ENCODE results near the gene SPINK4. TPM values are rescaled to one million over a fixed set of nuclear protein-coding genes. Genes with fewer than 3 reads are reported as not detected.

The SPINK4 gene, protein sequence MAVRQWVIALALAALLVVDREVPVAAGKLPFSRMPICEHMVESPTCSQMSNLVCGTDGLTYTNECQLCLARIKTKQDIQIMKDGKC
- not detected for total RNA-seq

- DNase-seq: no peak
Observed at GRCh38 chr9:33239921-33240320, at the start of gene SPINK4. Gene SPINK4, plus strand, starts transcription at chr9:33240167. Its CDS starts 42 bp downstream, at chr9:33240209.

GRCh38 chr9:33192493-33193255, 47.3 kb upstream of the SPINK4 start:
- peak; percentile 61 for DNase-seq

DNA sequence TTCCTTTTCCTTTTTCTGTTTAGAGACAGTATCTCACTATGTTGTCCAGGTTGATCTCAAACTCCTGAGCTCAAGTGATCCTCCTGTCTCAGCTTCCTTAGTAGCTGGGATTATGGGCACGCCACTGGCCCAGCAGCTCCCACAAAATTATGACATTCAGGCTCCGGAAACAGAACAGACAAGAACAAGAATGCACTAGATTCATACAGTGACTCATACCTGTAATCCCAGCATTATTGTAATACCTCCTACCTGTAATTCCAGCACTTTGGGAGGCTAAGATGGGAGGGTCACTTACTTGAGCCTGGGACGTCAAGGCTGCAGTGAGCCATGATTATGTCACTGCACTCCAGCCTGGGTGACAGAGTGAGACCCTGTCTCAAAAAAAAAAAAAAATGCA, 46.1 kb upstream of the SPINK4 start:
- DNase-seq: no peak

GRCh38 chr9:33196736-33197135, 43.2 kb upstream of the SPINK4 start:
- DNase-seq: no peak

DNA sequence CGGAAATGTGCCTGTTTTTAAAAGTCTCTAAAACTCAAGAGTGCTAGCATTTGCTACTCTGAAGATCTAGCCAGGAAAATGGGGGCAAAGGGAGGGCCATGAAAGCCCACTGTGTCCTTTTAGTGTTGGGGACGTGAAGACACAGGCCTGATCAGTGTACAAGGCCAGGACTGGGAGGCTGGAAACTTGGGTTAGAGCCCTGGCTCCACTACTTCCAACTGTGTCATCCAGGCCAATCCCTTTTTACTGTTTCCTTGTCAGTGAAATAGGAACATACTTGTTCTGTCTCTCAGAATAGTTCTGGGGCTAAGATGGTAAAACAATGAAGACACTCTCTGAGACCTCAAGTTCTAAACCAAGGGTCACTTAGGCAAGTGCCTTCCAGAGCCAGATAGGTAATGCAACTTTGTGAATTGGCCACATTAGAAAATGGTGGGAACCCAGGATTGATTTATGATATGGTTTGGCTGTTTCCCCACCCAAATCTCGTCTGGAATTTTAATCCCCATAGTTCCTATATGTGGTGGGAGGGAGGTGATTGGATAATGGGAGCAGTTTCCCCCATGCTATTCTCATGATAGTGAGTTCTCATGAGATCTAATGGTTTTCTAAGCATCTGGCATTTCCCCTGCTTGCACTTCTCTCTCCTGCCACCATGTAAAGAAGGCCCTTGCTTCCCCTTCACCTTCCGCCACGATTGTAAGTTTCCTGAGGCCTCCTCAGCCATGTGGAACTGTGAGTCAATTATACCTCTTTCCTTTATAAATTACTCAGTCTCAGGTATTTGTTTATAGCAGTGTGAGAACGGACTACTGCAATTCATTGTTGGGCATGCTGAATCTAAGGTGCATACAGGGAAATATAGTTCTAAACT, 42.5 kb upstream of the SPINK4 start:
- DNase-seq: peak; percentile 72

DNA sequence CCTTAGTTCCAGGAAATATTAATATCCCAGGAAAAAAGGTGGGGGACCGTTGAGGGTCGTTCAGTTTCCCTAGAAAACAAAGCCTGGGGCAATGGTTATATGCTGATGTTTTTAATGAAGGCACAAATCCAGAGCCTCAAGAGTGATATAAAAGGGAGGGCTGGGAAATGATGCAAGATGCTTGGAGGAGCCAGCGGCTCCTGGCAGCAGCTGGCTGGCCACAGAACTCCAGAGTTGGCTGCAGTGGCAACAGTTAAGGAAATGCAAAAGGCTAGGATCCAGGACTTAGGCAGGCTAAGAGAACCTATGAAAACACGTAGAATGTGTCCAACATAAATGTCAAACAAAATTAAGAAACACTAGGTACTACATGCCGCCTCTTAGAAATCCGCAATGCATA, 41.8 kb upstream of the SPINK4 start:
- no peak for DNase-seq

GRCh38 chr9:33202018-33202417, 37.9 kb upstream of the SPINK4 start:
- no peak for DNase-seq

DNA sequence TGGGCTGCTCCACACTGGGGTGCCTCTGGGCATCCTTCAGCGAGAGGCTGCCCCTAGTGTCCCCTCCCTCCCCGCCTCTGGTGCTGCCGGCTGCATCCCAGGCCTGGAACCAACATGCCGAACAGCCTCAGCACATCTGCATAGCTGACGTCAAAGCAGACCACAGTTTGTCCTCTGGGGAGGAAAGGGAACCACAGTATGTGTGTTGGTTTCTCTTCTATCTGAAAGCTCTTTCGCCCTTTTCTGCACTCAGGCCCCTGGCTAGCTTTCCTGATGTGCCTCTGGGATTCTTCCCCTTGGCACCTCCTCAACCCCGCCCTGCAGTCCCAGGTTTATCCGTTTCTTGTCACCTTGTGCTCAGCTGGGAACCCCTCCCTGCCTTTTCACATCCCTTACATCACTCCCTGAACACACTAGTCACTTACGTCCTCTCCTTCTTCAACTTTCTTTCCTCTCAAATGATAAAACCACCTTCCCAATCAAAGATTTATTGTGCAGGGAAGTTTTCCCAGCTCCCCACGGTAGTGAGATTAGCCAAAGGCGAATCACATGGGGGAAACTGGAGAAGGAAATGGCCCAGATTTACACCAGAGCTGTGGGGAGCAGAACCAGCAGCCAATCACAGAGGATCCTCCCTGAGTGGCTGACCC, 37.3 kb upstream of the SPINK4 start:
- peak; percentile 33 for DNase-seq

DNA sequence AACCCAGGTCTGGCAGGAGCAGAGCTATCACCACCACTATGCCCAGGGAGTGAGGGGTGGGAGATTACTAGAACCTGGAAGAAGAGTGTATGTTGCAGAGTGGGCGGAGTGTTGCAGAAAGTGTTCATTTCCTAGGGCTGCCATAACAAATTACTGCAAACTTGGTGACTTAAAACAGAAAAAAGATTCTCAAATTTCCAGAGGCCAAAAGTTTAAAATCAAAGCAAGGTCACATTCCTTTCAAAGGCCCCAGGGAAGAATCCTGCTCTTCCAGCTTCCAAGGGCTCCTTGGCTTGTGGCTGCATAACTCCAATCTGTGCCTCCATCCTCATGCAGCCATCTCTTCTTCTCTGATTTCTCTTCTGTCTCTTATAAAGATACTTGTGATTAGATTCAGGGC, 30.6 kb upstream of the SPINK4 start:
- DNase-seq: no peak

DNA sequence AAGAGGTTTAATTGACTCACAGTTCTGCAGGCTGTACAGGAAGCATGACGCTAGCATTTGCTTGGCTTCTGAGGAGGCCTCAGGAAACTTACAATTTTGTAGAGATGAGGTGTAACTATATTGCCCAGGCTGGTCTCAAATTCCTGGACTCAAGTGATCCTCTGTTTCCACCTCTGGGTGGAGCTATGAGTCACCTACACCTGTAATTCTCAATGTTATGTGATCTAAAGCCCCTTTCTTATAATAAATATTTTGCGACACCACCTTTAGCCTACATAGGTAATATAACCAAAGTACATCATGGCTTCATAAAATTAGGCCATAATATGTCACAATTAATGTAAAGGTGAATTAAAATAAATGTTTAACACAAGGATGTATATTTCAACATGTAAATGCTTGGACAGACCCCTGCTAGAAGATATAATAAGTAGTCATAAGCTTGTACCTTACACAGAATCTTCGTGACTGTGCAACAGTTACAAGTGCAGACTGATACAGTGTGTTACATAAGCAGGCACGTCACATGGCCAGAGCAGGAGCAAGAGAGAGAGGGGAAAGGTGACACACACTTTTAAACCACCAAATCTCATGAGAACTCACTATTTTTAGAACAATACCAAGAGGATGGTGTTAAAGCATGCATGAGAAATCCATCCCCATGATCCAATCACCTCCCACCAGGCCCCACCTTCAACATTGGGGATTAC, 29.8 kb upstream of the SPINK4 start:
- no peak for DNase-seq

DNA sequence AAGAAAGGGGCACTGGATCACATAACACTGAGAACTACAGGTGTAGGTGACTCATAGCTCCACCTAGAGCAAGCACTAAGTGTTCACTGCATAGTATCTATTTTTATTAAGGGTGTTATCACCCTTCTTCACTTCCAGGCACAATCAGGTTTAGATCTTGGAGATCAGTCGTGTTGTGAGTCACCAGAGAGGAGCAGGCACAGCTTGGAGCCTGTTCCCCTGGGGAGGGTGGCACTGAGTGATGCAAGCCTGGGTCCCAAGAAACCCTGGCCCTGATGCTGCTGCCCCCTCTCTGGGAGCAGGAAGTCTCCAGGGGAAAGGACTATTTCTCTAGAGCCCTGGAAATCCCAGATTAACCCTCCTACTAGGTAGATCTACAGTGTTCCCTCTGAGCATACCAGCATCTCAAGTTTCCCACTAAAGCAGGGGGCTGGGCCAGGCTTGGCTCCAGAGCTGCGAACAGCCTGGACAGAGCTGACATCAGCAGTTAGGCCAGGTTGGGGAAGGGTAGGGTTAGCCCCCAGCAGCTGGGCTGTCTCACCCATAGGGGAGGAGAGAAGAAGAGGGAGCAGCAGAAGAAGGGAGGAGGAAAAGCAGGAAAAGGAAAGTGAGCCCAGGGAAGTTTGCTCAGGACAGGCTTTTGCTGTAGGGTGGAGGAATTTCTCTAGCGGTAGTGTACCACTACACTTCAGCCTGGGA, 28.1 kb upstream of the SPINK4 start:
- DNase-seq: no peak

- DNase-seq: no peak
Observed at GRCh38 chr9:33220681-33221567, 19.0 kb upstream of the SPINK4 start.

GRCh38 chr9:33221568-33221884, 18.4 kb upstream of the SPINK4 start:
- DNase-seq: no peak

- DNase-seq: no peak
Observed at GRCh38 chr9:33222031-33222430, 17.9 kb upstream of the SPINK4 start.

DNA sequence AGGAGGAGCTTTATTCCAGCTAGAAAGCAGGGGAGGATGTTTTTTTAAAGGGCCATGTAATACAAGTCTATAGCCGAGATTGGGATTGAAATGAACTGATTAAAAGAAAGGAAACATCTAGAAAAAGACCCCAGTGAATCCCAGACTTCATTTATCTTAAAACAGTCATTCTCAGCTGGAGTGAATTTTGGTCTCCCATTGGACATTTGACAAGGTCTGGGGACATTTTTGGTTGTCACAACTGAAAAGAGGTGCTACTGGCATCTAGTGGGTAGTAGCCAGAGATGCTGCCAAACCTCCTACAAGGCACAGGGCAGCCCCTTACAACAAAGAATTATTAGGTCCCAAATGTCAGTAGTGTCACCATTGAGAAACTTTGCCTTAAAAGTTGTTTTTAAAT, 16.3 kb upstream of the SPINK4 start:
- no peak for DNase-seq

DNA sequence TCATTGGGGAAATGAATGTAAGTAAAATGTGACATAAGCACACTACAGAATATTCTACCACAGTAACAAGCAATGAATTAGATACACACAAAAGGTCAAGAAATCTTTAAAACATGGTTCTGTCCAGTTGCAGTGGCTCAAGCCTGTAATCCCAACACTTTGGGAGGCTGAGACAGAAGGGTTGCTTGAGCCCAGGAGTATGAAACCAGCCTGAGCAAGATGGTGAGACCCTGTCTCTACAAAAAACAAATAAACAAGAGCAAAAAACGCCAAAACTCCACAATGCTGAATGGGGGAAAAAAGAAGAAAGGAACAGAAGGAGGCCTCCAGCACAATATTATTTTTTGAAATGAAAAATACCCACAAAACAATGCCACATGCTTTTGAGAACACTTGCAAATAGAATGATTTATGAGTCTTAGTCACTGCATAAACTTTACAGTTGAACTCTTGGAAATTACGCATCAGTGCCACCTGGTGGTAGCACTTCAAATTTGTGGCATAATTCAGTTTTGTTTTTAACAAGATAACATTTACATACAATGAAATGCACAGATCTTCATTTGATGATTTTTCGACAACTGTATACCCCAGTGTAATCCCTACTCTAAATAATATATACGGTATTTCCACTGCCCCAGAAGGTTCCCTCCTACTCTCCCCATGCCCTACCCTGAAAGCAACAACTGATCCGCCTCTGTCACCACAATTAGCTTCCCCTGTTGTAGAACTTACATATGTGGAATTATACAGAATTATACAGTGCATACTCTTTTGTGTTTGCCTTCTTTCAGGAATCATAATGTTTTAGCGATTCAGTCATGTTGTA, 14.4 kb upstream of the SPINK4 start:
- DNase-seq: peak; percentile 94

- no peak for DNase-seq
Observed at GRCh38 chr9:33227008-33227398, 13.0 kb upstream of the SPINK4 start.

GRCh38 chr9:33227741-33228140, 12.2 kb upstream of the SPINK4 start:
- no peak for DNase-seq

- no peak for DNase-seq
Observed at GRCh38 chr9:33228606-33229005, 11.4 kb upstream of the SPINK4 start.
